ENCODE data around the gene DLG2.
"Not testable (repeated sequence)": the region's sequence is repeated elsewhere in the genome, so short reads cannot be mapped to it uniquely, and the experiment has no call there.

DLG2 gene

GRCh38 chr11:83427501-83427900 lies 2199.6 kb downstream of the DLG2 start:
- H3K4me3 ChIP-seq (replicated peaks in 1 of 2; ENCODE audit: low read depth in 2 of 2, low read length in 2 of 2) = no peak overlapping the region
- no peak for TF ChIP-seq CTCF (IDR thresholded peaks at IDR 0.05; ENCODE audit: low read depth, low read length)
- no peak for DNase-seq (ENCODE audit: low read depth in 2 of 2)

- TF ChIP-seq CTCF (IDR thresholded peaks at IDR 0.05; ENCODE audit: low read depth, low read length) = no peak
- H3K4me3 ChIP-seq (replicated peaks in 1 of 2; ENCODE audit: low read depth in 2 of 2, low read length in 2 of 2) = no peak overlapping the region
Observed at GRCh38 chr11:83425137-83425466, 2202.0 kb downstream of the DLG2 start.

GRCh38 chr11:83424376-83425136 lies 2202.6 kb downstream of the DLG2 start:
- no peak overlapping the region for H3K4me3 ChIP-seq (replicated peaks in 1 of 2; ENCODE audit: low read depth in 2 of 2, low read length in 2 of 2)
- TF ChIP-seq CTCF (IDR thresholded peaks at IDR 0.05; ENCODE audit: low read depth, low read length) = no peak
- no peak for DNase-seq (ENCODE audit: low read depth in 2 of 2)

More at GRCh38 chr11:83425137-83425466, 2202.0 kb downstream of the DLG2 start:
- DNase-seq (ENCODE audit: low read depth in 2 of 2) = no peak

- not testable (repeated sequence) for DNase-seq (ENCODE audit: low read depth in 2 of 2); H3K4me3 ChIP-seq (replicated peaks in 1 of 2; ENCODE audit: low read depth in 2 of 2, low read length in 2 of 2)
Observed at GRCh38 chr11:83422641-83423040, 2204.5 kb downstream of the DLG2 start.

- TF ChIP-seq CTCF (IDR thresholded peaks at IDR 0.05; ENCODE audit: low read depth, low read length) = no peak
- H3K4me3 ChIP-seq (replicated peaks in 1 of 2; ENCODE audit: low read depth in 2 of 2, low read length in 2 of 2) = no peak overlapping the region
- no peak for DNase-seq (ENCODE audit: low read depth in 2 of 2)
Observed at GRCh38 chr11:83410605-83411565, 2216.3 kb downstream of the DLG2 start.

- TF ChIP-seq CTCF (IDR thresholded peaks at IDR 0.05; ENCODE audit: low read depth, low read length) = no peak
- no peak for DNase-seq (ENCODE audit: low read depth in 2 of 2)
Observed at GRCh38 chr11:83409891-83410290, 2217.3 kb downstream of the DLG2 start.

GRCh38 chr11:83409476-83409875 lies 2217.7 kb downstream of the DLG2 start:
- no peak for DNase-seq (ENCODE audit: low read depth in 2 of 2)
- no peak overlapping the region for H3K4me3 ChIP-seq (replicated peaks in 1 of 2; ENCODE audit: low read depth in 2 of 2, low read length in 2 of 2)
- TF ChIP-seq CTCF (IDR thresholded peaks at IDR 0.05; ENCODE audit: low read depth, low read length) = no peak

More at GRCh38 chr11:83409891-83410290, 2217.3 kb downstream of the DLG2 start:
- no peak overlapping the region for H3K4me3 ChIP-seq (replicated peaks in 1 of 2; ENCODE audit: low read depth in 2 of 2, low read length in 2 of 2)
